NCI-H2171 treated with DMSO at 0.1 percent for 48 hours (cell line): ENCODE data around the gene CCNJL.
A peak's percentile ranks its signal among the peaks of the same experiment; 100 is the strongest.

Source experiments
- DNase-seq: peaks from one replicate; lab custom pipeline; 2025; lab: John Stamatoyannopoulos, UW

Gene CCNJL

DNA sequence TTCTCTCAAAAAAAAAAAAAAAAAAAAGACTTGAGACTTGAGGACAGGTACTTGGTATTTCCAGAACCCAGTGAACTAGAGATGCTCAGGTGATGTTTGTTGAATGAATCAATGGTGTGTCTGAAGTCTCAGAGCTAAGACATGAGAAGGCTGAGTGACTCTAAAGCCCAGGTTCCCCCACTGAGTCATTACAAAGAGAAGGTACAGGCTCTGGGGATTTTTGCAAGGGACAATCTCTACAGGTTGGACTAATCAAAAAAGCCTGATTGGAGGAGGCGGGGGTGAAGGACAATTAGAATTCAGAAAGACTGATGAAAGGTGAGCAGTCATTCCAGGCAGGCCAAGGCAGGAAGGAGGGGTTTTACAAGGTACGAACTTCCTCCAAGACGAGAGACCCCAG is 91.3 kb downstream of the CCNJL start:
- no peak for DNase-seq

DNA sequence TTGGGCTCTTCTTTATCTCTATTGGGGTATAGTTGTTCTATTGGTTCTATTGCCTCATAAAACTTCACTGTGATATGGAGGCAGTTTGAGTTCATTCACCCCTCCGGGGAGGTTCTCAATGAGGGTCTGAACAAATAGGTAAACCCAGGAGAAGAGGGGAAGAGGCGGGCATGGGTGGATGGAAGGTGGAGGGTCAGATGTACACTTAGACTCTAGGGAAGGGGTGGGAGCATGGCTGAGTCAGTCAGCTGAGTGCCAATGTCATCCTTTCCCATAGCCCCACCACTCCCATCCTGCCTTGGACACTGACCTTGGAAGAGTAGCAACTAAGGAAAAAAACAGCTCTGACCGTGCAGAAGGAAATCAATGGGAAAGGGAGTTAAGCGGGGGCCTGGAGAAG is 93.0 kb downstream of the CCNJL start:
- no peak for DNase-seq

DNA sequence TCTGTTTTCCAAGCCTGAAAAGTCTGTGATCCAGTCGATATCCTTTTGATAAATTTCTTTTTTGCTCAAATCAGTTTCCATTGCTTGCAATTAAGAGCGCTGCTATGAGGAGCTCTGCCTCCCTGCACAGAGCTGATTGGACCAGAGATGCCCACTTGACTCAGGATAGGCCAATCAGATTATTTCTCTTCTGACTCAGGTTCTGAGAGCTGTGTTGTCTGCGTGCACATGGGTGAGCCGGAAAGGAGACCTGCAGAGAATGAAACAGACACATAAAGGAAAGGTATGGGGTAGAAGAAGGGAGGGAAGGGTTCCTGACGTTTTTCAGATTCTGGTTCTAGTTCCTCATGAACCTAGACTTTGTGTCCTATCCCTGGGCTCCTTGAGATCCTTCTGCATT is 98.8 kb downstream of the CCNJL start:
- peak; percentile 25 for DNase-seq

DNA sequence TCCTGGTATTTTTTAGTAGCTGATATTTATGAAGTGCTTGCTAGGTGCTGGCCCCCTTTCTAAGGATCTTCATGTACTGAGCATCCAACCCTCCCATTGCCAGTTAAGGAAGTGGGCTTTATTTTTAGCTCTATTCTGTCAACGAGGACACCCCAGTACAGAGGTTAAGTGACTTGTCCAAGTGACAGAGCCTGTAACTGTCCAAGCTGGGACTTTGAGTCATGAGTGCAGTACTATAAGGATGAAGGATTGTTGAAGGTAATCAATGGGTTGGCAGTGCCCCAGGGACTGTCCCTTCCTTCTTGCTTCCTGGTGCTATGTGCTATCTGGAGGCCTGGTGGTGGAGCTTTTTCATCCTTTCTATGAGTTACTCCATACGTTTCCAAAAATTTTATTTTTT is 101.0 kb downstream of the CCNJL start:
- no peak for DNase-seq

DNA sequence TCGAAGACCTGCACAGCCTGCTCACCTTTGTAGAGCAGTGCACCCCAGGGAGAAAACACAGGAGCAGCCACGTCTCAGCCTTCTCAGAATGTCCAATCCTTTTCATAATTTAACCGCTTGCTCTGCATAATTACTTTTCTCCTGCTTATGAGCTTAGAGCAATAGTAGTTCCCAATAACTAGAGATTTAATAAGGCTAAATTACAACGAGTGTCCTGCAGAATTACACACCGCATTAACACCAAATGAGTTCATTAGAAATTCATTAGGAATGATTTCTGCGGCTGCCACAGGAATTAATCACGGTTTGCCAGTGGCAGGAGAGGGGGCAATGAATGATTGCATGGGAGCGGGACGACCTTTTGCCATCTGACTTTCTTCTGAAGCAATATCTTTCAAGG is 101.8 kb downstream of the CCNJL start:
- no peak for DNase-seq

DNA sequence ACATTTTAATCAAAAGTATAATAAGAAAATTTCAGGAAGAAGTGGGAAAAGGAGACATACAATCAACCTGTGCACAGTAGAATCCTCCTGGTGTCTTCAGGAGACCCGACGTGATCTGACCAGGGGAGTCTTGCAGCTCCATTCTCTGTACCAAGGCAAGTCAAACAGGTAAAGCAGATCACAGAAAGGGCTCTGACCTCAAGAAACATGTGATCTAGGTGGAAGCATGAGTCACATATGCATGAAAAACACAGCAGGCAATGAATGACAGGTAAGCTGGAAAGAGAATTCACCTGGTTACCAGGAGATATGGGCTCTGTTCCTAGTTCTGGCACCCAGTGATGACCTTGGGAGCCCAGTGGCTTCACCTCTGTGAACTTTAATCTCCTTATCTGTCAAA is 102.4 kb downstream of the CCNJL start:
- DNase-seq: no peak

DNA sequence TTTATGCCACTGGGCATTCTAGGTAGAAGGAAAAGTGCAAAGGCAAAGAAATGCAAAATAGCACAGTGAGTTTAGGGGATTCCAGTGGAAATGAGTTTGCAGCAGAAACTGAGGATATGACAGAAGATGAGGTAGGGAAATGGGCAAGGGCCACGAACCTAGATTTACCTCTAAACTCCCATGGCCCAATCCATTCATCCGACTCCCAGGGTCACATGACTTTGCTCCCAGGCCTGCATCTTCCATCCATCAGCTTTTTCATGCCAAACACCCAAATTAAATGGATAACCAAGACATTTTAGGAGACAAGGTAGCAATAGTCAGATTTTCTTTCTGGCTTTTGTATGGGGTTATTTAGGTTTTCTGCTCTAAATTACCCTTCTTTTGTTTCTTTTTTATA is 105.3 kb downstream of the CCNJL start:
- no peak for DNase-seq
